H1 (cell line): ENCODE data around the gene TNS2. TPM values are rescaled to one million over a fixed set of nuclear protein-coding genes. Genes with fewer than 3 reads are reported as not detected.

ENCODE experiments used
- CTCF ChIA-PET: fragments of 300-600 bp; sonication (Branson Sonifier 250); formaldehyde crosslinking; loops from one replicate; lab custom pipeline; 2021; ENCODE audit not compliant: partially characterized antibody; lab: Charles Lee
- POLR2A ChIA-PET: fragments of 300-600 bp; sonication (Branson Sonifier 250); formaldehyde crosslinking; loops from one replicate; lab custom pipeline; 2021; ENCODE audit warnings: inconsistent platforms; ENCODE audit not compliant: partially characterized antibody; lab: Charles Lee
- DNase-seq, 2 experiments: peaks; one replicate each; pipeline versions ENCODE4 v3.0.0 to v3.0.0-alpha.2; 2010 to 2022; ENCODE audit warnings: low spot score in 2 of 2, low read depth in 1 of 2, mixed read lengths in 1 of 2
- FAIRE-seq: peaks from 2 replicates; lab custom pipeline; 2011; peaks lifted over from hg19 to GRCh38; lab: Jason Lieb, UNC
- H2AFZ ChIP-seq: 2 replicates; pipeline ENCODE4 v1.8.1; 2012; ENCODE audit warnings: low read length, inconsistent platforms
- H2AK5ac ChIP-seq: 2 replicates; pipeline ENCODE4 v1.6.1; 2013; ENCODE audit warnings: low read depth, low read length
- H2BK120ac ChIP-seq: replicated peaks from 2 replicates; pipeline ENCODE3; 2013; ENCODE audit warnings: low read depth, low read length, inconsistent platforms
- H2BK12ac ChIP-seq: 2 replicates; pipeline ENCODE4 v1.6.1; 2013; ENCODE audit warnings: low read depth, low read length
- H2BK15ac ChIP-seq: 2 replicates; pipeline ENCODE4 v1.6.1; 2013; ENCODE audit warnings: low read length
- H2BK20ac ChIP-seq: 2 replicates; pipeline ENCODE4 v1.6.1; 2013; ENCODE audit warnings: low read length
- H2BK5ac ChIP-seq: 2 replicates; pipeline ENCODE4 v1.6.1; 2013; ENCODE audit warnings: low read depth, low read length
- H3K14ac ChIP-seq: 2 replicates; pipeline ENCODE4 v1.6.1; 2013; ENCODE audit warnings: inconsistent platforms; ENCODE audit not compliant: insufficient read length
- H3K18ac ChIP-seq: 2 replicates; pipeline ENCODE4 v1.6.1; 2013; ENCODE audit warnings: low read length; ENCODE audit errors: extremely low read depth
- H3K23ac ChIP-seq: 2 replicates; pipeline ENCODE4 v1.6.1; 2013; ENCODE audit warnings: inconsistent platforms; ENCODE audit not compliant: insufficient read length
- H3K23me2 ChIP-seq: 2 replicates; pipeline ENCODE4 v1.6.1; 2013; ENCODE audit warnings: low read depth, low read length
- H3K27ac ChIP-seq: 2 replicates; pipeline ENCODE4 v1.6.1; 2011; ENCODE audit warnings: low read depth, low read length, inconsistent platforms
- H3K27me3 ChIP-seq, 4 experiments: replicated peaks in 1 of 4; 1 replicate in 1 of 4; 2 replicates in 3 of 4; pipeline versions ENCODE4 v1.6.1 to v1.8.1; 2011 to 2013; ENCODE audit warnings: low read length in 3 of 4, mild to moderate bottlenecking in 3 of 4, inconsistent platforms in 2 of 4, mixed read lengths in 2 of 4, moderate library complexity in 1 of 4; ENCODE audit not compliant: control insufficient read depth in 3 of 4, insufficient read depth in 3 of 4; ENCODE audit errors: extremely low read depth in 1 of 4
- H3K36me3 ChIP-seq, 4 experiments: 2 replicates each; pipeline versions ENCODE4 v1.6.1 to v1.8.1; 2011 to 2013; ENCODE audit warnings: mild to moderate bottlenecking in 4 of 4, low read length in 3 of 4, moderate library complexity in 2 of 4, control low read depth in 1 of 4, inconsistent platforms in 1 of 4; ENCODE audit not compliant: insufficient read depth in 4 of 4, control insufficient read depth in 2 of 4
- H3K4ac ChIP-seq: replicated peaks from 2 replicates; pipeline ENCODE3; 2013; ENCODE audit warnings: low read length, low read depth, mixed read lengths, inconsistent platforms; ENCODE audit not compliant: insufficient read length
- H3K4me1 ChIP-seq, 4 experiments: replicated peaks in 1 of 4; 1 replicate in 1 of 4; 2 replicates in 3 of 4; pipeline versions ENCODE4 v1.6.1 to v1.8.1; 2011 to 2013; ENCODE audit warnings: low read length in 3 of 4, inconsistent platforms in 2 of 4, mixed read lengths in 1 of 4; ENCODE audit not compliant: insufficient read depth in 4 of 4, control insufficient read depth in 3 of 4
- H3K4me2 ChIP-seq, 2 experiments: 2 replicates each; pipeline versions ENCODE4 v1.6.1 to v1.8.1; 2011 to 2013; ENCODE audit warnings: low read depth in 2 of 2, low read length in 2 of 2, control low read depth in 1 of 2, inconsistent platforms in 1 of 2, mild to moderate bottlenecking in 1 of 2; ENCODE audit not compliant: insufficient read depth in 1 of 2
- H3K4me3 ChIP-seq, 4 experiments: fragments of 200-600, 300-600 bp in 1 of 4; sonication (generic), shearing (Covaris generic), sonication (Bioruptor Twin) in 1 of 4; 2 replicates each; pipeline versions ENCODE4 v1.5.1 to v1.8.1; 2011 to 2016; ENCODE audit warnings: low read length in 4 of 4, low read depth in 3 of 4, control low read depth in 2 of 4, inconsistent platforms in 2 of 4, mild to moderate bottlenecking in 2 of 4, mixed read lengths in 1 of 4, moderate library complexity in 1 of 4; ENCODE audit not compliant: insufficient read depth in 2 of 4; ENCODE audit errors: extremely low read depth in 1 of 4
- H3K56ac ChIP-seq: replicated peaks from 2 replicates; pipeline ENCODE3; 2013; ENCODE audit warnings: low read depth, mild to moderate bottlenecking, mixed read lengths, low read length, inconsistent platforms; ENCODE audit not compliant: insufficient read length
- H3K79me1 ChIP-seq: 2 replicates; pipeline ENCODE4 v1.6.1; 2013; ENCODE audit warnings: low read depth, low read length, control low read depth
- H3K79me2 ChIP-seq, 2 experiments: 2 replicates each; pipeline versions ENCODE4 v1.6.1 to v1.8.1; 2012 to 2013; ENCODE audit warnings: low read length in 2 of 2, mild to moderate bottlenecking in 2 of 2, inconsistent platforms in 1 of 2; ENCODE audit not compliant: insufficient read depth in 2 of 2, control insufficient read depth in 1 of 2
- H3K9ac ChIP-seq, 4 experiments: replicated peaks in 1 of 4; 1 replicate in 1 of 4; 2 replicates in 3 of 4; pipeline versions ENCODE4 v1.6.1 to v1.8.1; 2011 to 2013; ENCODE audit warnings: low read depth in 3 of 4, low read length in 3 of 4, control low read depth in 2 of 4, mild to moderate bottlenecking in 2 of 4, moderate library complexity in 2 of 4, inconsistent platforms in 1 of 4; ENCODE audit errors: extremely low read depth in 1 of 4
- H3K9me3 ChIP-seq, 2 experiments: 2 replicates each; pipeline versions ENCODE4 v1.6.1 to v1.8.1; 2012 to 2013; ENCODE audit warnings: mild to moderate bottlenecking in 2 of 2, moderate library complexity in 2 of 2, control low read depth in 1 of 2, inconsistent platforms in 1 of 2, low read depth in 1 of 2, low read length in 1 of 2, mixed read lengths in 1 of 2; ENCODE audit not compliant: insufficient read depth in 2 of 2
- H4K20me1 ChIP-seq, 2 experiments: replicated peaks in 1 of 2; 2 replicates each; pipeline versions ENCODE3 to v1.8.1; 2011 to 2013; ENCODE audit warnings: inconsistent platforms in 2 of 2, low read length in 2 of 2, mild to moderate bottlenecking in 1 of 2; ENCODE audit not compliant: insufficient read depth in 2 of 2, control insufficient read depth in 1 of 2
- H4K5ac ChIP-seq: 2 replicates; pipeline ENCODE4 v1.6.1; 2013; ENCODE audit warnings: low read length, low read depth, mixed read lengths, inconsistent platforms; ENCODE audit not compliant: insufficient read length
- H4K8ac ChIP-seq: 2 replicates; pipeline ENCODE4 v1.8.0; 2013; ENCODE audit warnings: mild to moderate bottlenecking, moderate library complexity, low read length, inconsistent platforms; ENCODE audit not compliant: insufficient read depth; ENCODE audit errors: extremely low read depth
- H4K91ac ChIP-seq: replicated peaks from 2 replicates; pipeline ENCODE3; 2013; ENCODE audit warnings: low read length, mixed read lengths, inconsistent platforms; ENCODE audit not compliant: insufficient read length
- ASH2L ChIP-seq: fragments of 200-600, 300-600 bp; sonication (generic); IDR thresholded peaks from one replicate; pipeline ENCODE4 v1.7.1; 2017; ENCODE audit warnings: low read length
- CEBPB ChIP-seq: IDR thresholded peaks from 2 replicates; pipeline ENCODE4 v1.6.1; 2012; ENCODE audit warnings: low read depth, low read length
- NRF1 ChIP-seq: IDR thresholded peaks from 2 replicates; pipeline ENCODE4 v1.6.1; 2011; ENCODE audit warnings: mild to moderate bottlenecking, low read depth, low read length, improper control_type of control experiment
- RAD21 ChIP-seq, 2 experiments: IDR thresholded peaks in 1 of 2; conservative IDR thresholded peaks in 1 of 2; 2 replicates each; pipeline ENCODE4 v1.6.1; 2011; ENCODE audit warnings: low read depth in 2 of 2, low read length in 2 of 2, improper control_type of control experiment in 1 of 2, inconsistent platforms in 1 of 2, mild to moderate bottlenecking in 1 of 2, moderate library complexity in 1 of 2
- SRF ChIP-seq: IDR thresholded peaks from 2 replicates; pipeline ENCODE4 v1.6.1; 2011; ENCODE audit warnings: mild to moderate bottlenecking, low read depth, low read length, moderate library complexity
- YY1 ChIP-seq: IDR thresholded peaks from 2 replicates; pipeline ENCODE4 v1.6.1; 2011; ENCODE audit warnings: low read depth, mild to moderate bottlenecking, low read length
- WGBS, 2 experiments: shearing (Covaris generic) in 1 of 2; methylation state at CpG; one replicate each; pipeline versions ENCODE4 v1.1.6 to v1.1.7; 2013 to 2015; ENCODE audit warnings: low lambda C conversion rate in 2 of 2, mixed read lengths in 2 of 2, inconsistent platforms in 1 of 2, low coverage in 1 of 2, missing lambda C conversion rate in 1 of 2; ENCODE audit not compliant: insufficient replicate concordance in 2 of 2, insufficient coverage in 1 of 2, insufficient read length in 1 of 2; ENCODE audit errors: extremely low coverage in 1 of 2, missing lambda C conversion rate in 1 of 2; 5-methylcytosine and 5-hydroxymethylcytosine counted together
- polyA plus RNA-seq, 7 experiments: library from polyadenylated mRNA; depleted of rRNA in 3 of 7; stranded (reverse) in 5 of 7; unstranded in 2 of 7; fragments of >200 nt in 5 of 7; fragments of 200-250 nt in 2 of 7; gene quantifications; 1 replicate in 5 of 7; 2 replicates in 1 of 7; 4 replicates in 1 of 7; pipeline versions ENCODE4 v1.2.1 to v1.2.3, GENCODE V29; 2011 to 2013; ENCODE audit warnings: missing spikeins in 2 of 7, mixed read lengths in 2 of 7
- total RNA-seq: library from RNA; stranded (reverse); fragmentation: NEBNext Ultra II Directional; extraction: Animal tissue kit (Norgen Biotek cat#: 25700); gene quantifications from 2 replicates; pipeline ENCODE4 v1.2.1, GENCODE V29; 2021
- TF ChIP-seq, protein P1 (sequence below), 3 experiments: IDR thresholded peaks; 1 replicate in 2 of 3; 2 replicates in 1 of 3; pipeline versions ENCODE4 v1.5.1 to v1.6.1; 2011; ENCODE audit warnings: low read length in 3 of 3, mild to moderate bottlenecking in 3 of 3, inconsistent platforms in 2 of 3, low read depth in 1 of 3, moderate library complexity in 1 of 3; ENCODE audit not compliant: insufficient read depth in 1 of 3; ENCODE audit errors: control extremely low read depth in 1 of 3

Gene TNS2
- total and polyA plus RNA-seq, 2 of the 8 experiments (the other 6 are each of a cell fraction or from before 2014, with no cell fraction given): 2.8 to 4.7 TPM

DNA sequence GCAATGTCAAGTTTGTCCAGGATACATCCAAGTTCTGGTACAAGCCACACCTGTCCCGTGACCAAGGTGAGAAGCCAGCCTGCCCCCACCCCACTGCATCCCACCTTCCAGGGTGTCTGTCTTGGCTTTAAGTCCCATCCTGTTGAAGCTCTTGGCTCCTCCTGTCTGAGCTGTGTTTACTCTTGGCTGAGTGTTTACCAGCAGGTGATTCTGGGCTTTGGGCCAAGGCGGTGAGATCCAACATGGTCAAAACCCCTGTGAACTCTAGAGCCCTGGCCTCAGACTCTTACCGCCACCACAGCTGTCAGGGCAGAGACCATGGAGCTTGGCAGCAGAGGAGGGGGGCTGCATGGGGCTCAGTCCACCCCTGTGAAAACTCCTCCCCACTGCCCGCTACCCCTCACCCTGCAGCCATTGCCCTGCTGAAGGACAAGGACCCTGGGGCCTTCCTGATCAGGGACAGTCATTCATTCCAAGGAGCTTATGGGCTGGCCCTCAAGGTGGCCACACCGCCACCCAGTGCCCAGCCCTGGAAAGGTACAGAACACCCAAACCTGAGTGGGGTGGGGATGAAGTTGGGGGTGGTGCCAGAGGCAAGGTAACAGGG lies 11.6 kb downstream of the TNS2 start:
- 78% methylated on average over 5 of the region's 5 CpGs; no CpG with 5 or more reads in 1 of the 2 experiments for WGBS, 2 experiments
- POLR2A ChIA-PET: interaction anchor here (0.9 to 5.9 kb wide), 10 partner anchors 8 to 245 kb away, joined by 3 to 26 read pairs (median 4); partner anchors contain the start of genes RARG and TNS2
- no peak overlapping the region for H2BK15ac ChIP-seq
- H3K56ac ChIP-seq: no peak overlapping the region
- no peaks in the 10 kb centered on the region for H3K9me3 ChIP-seq
- no peak overlapping the region for H3K27ac ChIP-seq
- no peak overlapping the region for H2BK5ac ChIP-seq
- peak overlapping the region; percentile 20; the same call in 1 of the 2 replicates for H4K8ac ChIP-seq
- no peak overlapping the region for H2AK5ac ChIP-seq
- no peak overlapping the region for H4K5ac ChIP-seq
- CTCF ChIA-PET: interaction anchor here (0.6 to 22.4 kb wide), 20 partner anchors 8 to 803 kb away, joined by 3 to 531 read pairs (median 4); partner anchors contain the start of genes ESPL1, IGFBP6, SOAT2 and SPRYD3
- no peak overlapping the region for H2AFZ ChIP-seq
- DNase-seq: no peak
- no peak overlapping the region for H2BK12ac ChIP-seq
- H4K91ac ChIP-seq: no peak overlapping the region
- H3K9ac ChIP-seq: no peak overlapping the region
- H3K4ac ChIP-seq: no peak overlapping the region
- TF ChIP-seq ASH2L (no peak), NRF1 (no peak), RAD21 (IDR thresholded peaks at IDR 0.05 in 1 of 2, conservative IDR thresholded peaks at IDR 0.05 in 1 of 2; ENCODE audit: low read depth in 2 of 2, low read length in 2 of 2) (peak; percentile 43 to 59), SRF (no peak), CEBPB (no peak), YY1 (0 out of 2 replicates have a peak, but pooled peaks have one; percentile 26)
- TF ChIP-seq, protein P1, sequence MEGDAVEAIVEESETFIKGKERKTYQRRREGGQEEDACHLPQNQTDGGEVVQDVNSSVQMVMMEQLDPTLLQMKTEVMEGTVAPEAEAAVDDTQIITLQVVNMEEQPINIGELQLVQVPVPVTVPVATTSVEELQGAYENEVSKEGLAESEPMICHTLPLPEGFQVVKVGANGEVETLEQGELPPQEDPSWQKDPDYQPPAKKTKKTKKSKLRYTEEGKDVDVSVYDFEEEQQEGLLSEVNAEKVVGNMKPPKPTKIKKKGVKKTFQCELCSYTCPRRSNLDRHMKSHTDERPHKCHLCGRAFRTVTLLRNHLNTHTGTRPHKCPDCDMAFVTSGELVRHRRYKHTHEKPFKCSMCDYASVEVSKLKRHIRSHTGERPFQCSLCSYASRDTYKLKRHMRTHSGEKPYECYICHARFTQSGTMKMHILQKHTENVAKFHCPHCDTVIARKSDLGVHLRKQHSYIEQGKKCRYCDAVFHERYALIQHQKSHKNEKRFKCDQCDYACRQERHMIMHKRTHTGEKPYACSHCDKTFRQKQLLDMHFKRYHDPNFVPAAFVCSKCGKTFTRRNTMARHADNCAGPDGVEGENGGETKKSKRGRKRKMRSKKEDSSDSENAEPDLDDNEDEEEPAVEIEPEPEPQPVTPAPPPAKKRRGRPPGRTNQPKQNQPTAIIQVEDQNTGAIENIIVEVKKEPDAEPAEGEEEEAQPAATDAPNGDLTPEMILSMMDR (IDR thresholded peaks at IDR 0.05; ENCODE audit: control extremely low read depth in 1 of 3, insufficient read depth in 1 of 3, low read depth in 1 of 3, low read length in 3 of 3): peak in 2 of 3 experiments; percentile 67 to 69; a peak in 3 of 4 replicates
- H3K18ac ChIP-seq: no peak overlapping the region
- no peak overlapping the region for H2BK20ac ChIP-seq
- H4K20me1 ChIP-seq: peaks cover 0 to 2% of the 10 kb centered on the region in 2 experiments
- no peak for FAIRE-seq
- no peaks in the 10 kb centered on the region for H3K36me3 ChIP-seq
- peaks cover 0 to 7% (median 0%) of the 10 kb centered on the region in 4 experiments; a peak in 2 of 7 replicates for H3K4me1 ChIP-seq
- no peaks in the 10 kb centered on the region for H3K79me1 ChIP-seq
- no peak overlapping the region for H2BK120ac ChIP-seq
- no peaks in the 10 kb centered on the region for H3K79me2 ChIP-seq
- peaks cover 0 to 9% (median 4%) of the 10 kb centered on the region in 4 experiments; a peak in 4 of 7 replicates for H3K27me3 ChIP-seq
- no peak overlapping the region for H3K4me3 ChIP-seq
- no peak overlapping the region for H3K4me2 ChIP-seq
- H3K14ac ChIP-seq: no peak overlapping the region
- no peak overlapping the region for H3K23ac ChIP-seq
- no peaks in the 10 kb centered on the region for H3K23me2 ChIP-seq
